Psoas muscle (tissue), 8 donors: ENCODE measurements around the gene VMP1. TPM values are rescaled to one million over a fixed set of nuclear protein-coding genes. Genes with fewer than 3 reads are reported as not detected.
"Not testable (repeated sequence)": the region's sequence is repeated elsewhere in the genome, so short reads cannot be mapped to it uniquely, and the experiment has no call there.

Experiments used
- ATAC-seq, 4 donors: fragments of 200-7000 bp; cut with Tn5 transposase; one replicate each; pipeline ENCODE4 v1.9.1; 2020; ENCODE audit warnings: moderate library complexity in 3 of 4, mild to moderate bottlenecking in 2 of 4
- DNase-seq, 2 donors: peaks; one replicate each; pipeline ENCODE4 v3.0.0-alpha.2; 2020
- H3K27ac ChIP-seq: fragments of 200-600 bp; one replicate; pipeline ENCODE4 v1.8.0; 2022
- H3K27me3 ChIP-seq, 3 donors: fragments of 200-600 bp in 1 of 3; one replicate each; pipeline versions ENCODE4 v1.6.1 to v1.8.0; 2013 to 2022; ENCODE audit warnings: low read length in 2 of 3, mild to moderate bottlenecking in 2 of 3, moderate library complexity in 1 of 3; ENCODE audit not compliant: insufficient read depth in 3 of 3
- H3K36me3 ChIP-seq, 2 donors: fragments of 200-600 bp in 1 of 2; one replicate each; pipeline versions ENCODE4 v1.6.1 to v1.8.0; 2013 to 2022; ENCODE audit warnings: low read depth in 1 of 2, mild to moderate bottlenecking in 1 of 2, moderate library complexity in 1 of 2; ENCODE audit not compliant: insufficient read depth in 1 of 2
- H3K4me1 ChIP-seq: fragments of 200-600 bp; one replicate; pipeline ENCODE4 v1.8.0; 2022
- H3K4me3 ChIP-seq: fragments of 200-600 bp; one replicate; pipeline ENCODE4 v1.8.0; 2022; ENCODE audit warnings: mild to moderate bottlenecking
- H3K9me3 ChIP-seq: fragments of 200-600 bp; one replicate; pipeline ENCODE4 v1.8.0; 2022
- WGBS, 3 donors: extraction: QIAGEN DNeasy Blood & Tissue Kit; methylation state at CpG; one replicate each; pipeline versions ENCODE4 v1.1.6 to v1.1.7; 2013; 5-methylcytosine and 5-hydroxymethylcytosine counted together
- intact Hi-C, 2 donors: fragments of 100-400 bp; cut with DNase I; formaldehyde crosslinking; loops; one replicate each; pipeline versions ENCODE4 v1.11.0 to v1.14.2; 2022
- polyA plus RNA-seq, 3 donors: library from polyadenylated mRNA; stranded (reverse); fragments of 200-250 nt; gene quantifications; one replicate each; pipeline ENCODE4 v1.2.3, GENCODE V29; 2013
- total RNA-seq, 4 donors: library from RNA; stranded (reverse); fragmentation: NEBNext Ultra II Directional in 2 of 4; extraction: Animal tissue kit (Norgen Biotek cat#: 25700) in 2 of 4; gene quantifications; one replicate each; pipeline versions ENCODE4 v1.2.1 to v1.2.4, GENCODE V29; 2021 to 2023
- TF ChIP-seq, protein P1 (sequence below): fragments of 200-600 bp; IDR thresholded peaks from one replicate; pipeline ENCODE4 v1.8.0; 2022; ENCODE audit warnings: antibody characterized with exemption
- donor health status: healthy with polysubstance abuse.
- donor health status: DM: no; HTN: no; CAD: no; lungs with moderate emphysema.
- donor health status: Bipolar disorder and iron deficiency.
- donor health status: healthy.
- donor health status: DM: yes; HTN: yes; CAD: no.
- donor health status: DM: no; HTN: no; CAD: no.
- donor health status: DM: no; HTN: no; CAD: no.
- donor health status: DM: yes; HTN: yes; CAD: no.

The VMP1 gene
- total and polyA plus RNA-seq, 7 donors = 31.3 to 115 (median 60.5) TPM

DNA sequence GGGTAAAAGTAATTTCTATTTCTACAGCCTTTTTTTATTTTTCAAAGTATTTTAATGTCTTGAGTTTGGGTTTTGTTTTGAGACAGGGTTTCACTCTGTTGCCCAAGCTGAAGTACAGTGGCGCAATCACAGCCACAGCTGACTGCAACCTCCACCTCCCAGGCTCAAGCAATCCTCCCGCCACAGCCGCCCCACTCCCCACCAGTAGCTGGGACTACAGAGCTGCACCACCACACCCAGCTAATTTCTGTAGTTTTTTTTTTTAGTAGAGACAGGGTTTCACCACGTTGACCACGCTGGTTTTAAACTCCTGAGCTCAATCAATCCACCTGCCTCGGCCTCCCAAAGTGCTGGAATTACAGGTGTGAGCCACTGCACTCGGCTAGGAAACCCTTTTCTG lies 141.3 kb downstream of the VMP1 start:
- ATAC-seq = no peak
- peak overlapping the region; percentile 17 for H3K27ac ChIP-seq
- 75 to 89% (median 79%) methylated on average over 6 to 7 of the region's 7 CpGs for WGBS, 3 donors

DNA sequence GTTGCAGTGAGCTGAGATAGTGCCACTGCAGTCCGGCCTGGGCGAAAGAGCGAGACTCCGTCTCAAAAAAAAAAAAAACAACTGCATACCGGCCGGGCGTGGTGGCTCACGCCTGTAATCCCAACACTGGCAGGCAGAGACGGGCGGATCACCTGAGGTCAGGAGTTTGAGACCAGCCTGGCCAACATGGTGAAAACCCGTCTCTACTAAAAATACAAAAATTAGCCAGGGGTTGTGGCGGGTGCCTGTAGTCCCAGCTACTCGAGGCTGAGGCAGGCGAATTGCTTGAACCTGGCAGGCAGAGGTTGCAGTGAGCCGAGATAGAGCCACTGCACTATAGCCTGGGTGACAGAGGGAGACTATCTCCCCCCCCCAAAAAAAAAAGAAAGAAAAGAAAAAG lies 142.9 kb downstream of the VMP1 start:
- H3K4me1 ChIP-seq = peaks cover 41% of the 10 kb centered on the region
- ATAC-seq, H3K27ac ChIP-seq, H3K27me3 ChIP-seq, H3K4me3 ChIP-seq, DNase-seq, intact Hi-C loops, H3K36me3 ChIP-seq, H3K9me3 ChIP-seq: not testable (repeated sequence)
- WGBS, 3 donors = 72 to 80% (median 76%) methylated on average over 15 of the region's 15 CpGs

More for the DNA sequence above, 141.3 kb downstream of the VMP1 start:
- TF ChIP-seq, protein P1, sequence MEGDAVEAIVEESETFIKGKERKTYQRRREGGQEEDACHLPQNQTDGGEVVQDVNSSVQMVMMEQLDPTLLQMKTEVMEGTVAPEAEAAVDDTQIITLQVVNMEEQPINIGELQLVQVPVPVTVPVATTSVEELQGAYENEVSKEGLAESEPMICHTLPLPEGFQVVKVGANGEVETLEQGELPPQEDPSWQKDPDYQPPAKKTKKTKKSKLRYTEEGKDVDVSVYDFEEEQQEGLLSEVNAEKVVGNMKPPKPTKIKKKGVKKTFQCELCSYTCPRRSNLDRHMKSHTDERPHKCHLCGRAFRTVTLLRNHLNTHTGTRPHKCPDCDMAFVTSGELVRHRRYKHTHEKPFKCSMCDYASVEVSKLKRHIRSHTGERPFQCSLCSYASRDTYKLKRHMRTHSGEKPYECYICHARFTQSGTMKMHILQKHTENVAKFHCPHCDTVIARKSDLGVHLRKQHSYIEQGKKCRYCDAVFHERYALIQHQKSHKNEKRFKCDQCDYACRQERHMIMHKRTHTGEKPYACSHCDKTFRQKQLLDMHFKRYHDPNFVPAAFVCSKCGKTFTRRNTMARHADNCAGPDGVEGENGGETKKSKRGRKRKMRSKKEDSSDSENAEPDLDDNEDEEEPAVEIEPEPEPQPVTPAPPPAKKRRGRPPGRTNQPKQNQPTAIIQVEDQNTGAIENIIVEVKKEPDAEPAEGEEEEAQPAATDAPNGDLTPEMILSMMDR = no peak
- peaks cover 51% of the 10 kb centered on the region for H3K4me1 ChIP-seq
- H3K36me3 ChIP-seq = no peaks in the 10 kb centered on the region
- H3K9me3 ChIP-seq = no peaks in the 10 kb centered on the region
- no peak overlapping the region for H3K4me3 ChIP-seq
- no peaks in the 10 kb centered on the region for H3K27me3 ChIP-seq
- DNase-seq = peak; percentile 72 to 76
- intact Hi-C loops = loop anchor here in 1 of 2 donors (5.0 kb wide), 1 partner anchor 91 kb away; no protein-coding TSS in a partner anchor

DNA sequence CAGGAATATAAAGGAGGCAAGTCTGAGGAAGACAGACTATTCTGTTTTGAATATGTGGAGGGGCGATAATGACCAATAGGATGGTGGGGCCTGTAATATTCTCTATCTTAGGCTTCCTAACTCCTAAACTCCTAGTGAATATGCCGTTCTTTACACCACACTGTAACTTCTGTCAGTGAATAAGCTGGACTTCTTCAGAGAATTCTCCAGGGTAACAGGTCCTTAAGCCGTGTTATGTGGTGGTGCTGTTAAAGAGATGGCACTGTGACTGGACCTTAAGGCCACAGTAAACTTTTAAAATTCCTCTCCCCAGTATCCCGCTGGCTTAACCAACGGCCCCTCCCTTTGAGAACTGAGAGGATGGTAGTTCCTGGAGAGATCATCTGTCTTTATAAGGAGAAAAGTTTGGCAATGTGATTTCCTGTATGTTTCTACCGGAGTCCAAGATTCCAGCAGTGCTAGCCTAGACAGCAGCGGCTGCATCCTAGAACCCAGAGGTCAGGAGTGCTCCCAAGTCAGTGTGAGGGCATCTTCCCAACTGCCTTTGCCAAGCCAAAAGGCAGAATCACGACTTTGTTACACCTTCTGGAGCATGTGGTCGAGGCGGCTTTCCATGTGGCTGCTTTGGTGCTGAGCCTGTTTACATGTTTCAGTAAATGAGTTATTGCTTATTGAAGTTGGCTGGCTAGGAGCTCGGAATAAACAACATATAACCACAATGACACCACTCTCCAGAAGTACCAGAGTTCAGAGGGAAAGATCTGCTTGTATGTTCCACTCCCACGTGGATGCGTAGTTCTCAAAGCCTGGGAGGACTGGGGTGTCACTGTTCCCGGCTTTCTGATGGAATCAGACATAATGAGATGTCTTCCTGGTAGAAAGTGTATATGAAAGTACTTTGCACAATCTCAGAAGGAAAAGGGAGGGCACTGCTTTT lies 144.3 kb downstream of the VMP1 start:
- DNase-seq (peak in 1 of 2 donors; percentile 50), ATAC-seq (peak; percentile 10 to 65 (median 30))
- no peaks in the 10 kb centered on the region for H3K36me3 ChIP-seq
- H3K9me3 ChIP-seq = no peaks in the 10 kb centered on the region
- H3K27me3 ChIP-seq = no peaks in the 10 kb centered on the region
- H3K4me1 ChIP-seq = peaks cover 27% of the 10 kb centered on the region
- TF ChIP-seq, protein P1 = no peak
- WGBS, 3 donors = 43 to 52% (median 51%) methylated on average over 14 of the region's 14 CpGs
- intact Hi-C loops = no loop called here
- no peak overlapping the region for H3K4me3 ChIP-seq
- peak overlapping the region; percentile 61 for H3K27ac ChIP-seq

DNA sequence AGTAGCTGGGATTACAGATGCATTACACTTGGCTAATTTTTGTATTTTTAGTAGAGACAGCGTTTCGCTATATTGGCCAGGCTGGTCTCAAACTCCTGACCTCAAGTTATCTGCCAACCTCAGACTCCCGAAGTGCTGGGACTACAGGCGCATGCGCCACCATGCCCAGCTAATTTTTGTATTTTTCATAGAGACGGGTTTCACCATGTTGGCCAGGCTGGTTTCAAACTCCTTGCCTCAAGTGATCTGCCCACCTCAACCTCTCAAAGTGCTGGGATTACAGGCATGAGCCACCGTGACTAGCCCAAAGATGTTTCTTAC lies 145.4 kb downstream of the VMP1 start:
- ATAC-seq, H3K27me3 ChIP-seq, intact Hi-C loops, H3K9me3 ChIP-seq, H3K4me3 ChIP-seq, DNase-seq, H3K36me3 ChIP-seq: not testable (repeated sequence)
- Histone ChIP-seq H3K4me1 (peaks cover 16% of the 10 kb centered on the region), H3K27ac (peak overlapping the region; percentile 38)
- WGBS, 3 donors = 94 to 97% (median 96%) methylated on average over 7 of the region's 7 CpGs

- Histone ChIP-seq H3K27ac (peak overlapping the region; percentile 38), H3K9me3 (no peaks in the 10 kb centered on the region), H3K27me3 (no peaks in the 10 kb centered on the region), H3K4me3 (no peak overlapping the region), H3K36me3 (no peaks in the 10 kb centered on the region), H3K4me1 (peaks cover 13% of the 10 kb centered on the region)
- ATAC-seq (peak in 3 of 4 donors; percentile 43 to 54 (median 48)), DNase-seq (no peak)
- intact Hi-C loops = no loop called here
- WGBS, 3 donors = 71 to 82% (median 76%) methylated on average over 14 of the region's 14 CpGs
- TF ChIP-seq, protein P1 = peak; percentile 14
Observed at GRCh38 chr17:59853168-59853918, 145.9 kb downstream of the VMP1 start.

DNA sequence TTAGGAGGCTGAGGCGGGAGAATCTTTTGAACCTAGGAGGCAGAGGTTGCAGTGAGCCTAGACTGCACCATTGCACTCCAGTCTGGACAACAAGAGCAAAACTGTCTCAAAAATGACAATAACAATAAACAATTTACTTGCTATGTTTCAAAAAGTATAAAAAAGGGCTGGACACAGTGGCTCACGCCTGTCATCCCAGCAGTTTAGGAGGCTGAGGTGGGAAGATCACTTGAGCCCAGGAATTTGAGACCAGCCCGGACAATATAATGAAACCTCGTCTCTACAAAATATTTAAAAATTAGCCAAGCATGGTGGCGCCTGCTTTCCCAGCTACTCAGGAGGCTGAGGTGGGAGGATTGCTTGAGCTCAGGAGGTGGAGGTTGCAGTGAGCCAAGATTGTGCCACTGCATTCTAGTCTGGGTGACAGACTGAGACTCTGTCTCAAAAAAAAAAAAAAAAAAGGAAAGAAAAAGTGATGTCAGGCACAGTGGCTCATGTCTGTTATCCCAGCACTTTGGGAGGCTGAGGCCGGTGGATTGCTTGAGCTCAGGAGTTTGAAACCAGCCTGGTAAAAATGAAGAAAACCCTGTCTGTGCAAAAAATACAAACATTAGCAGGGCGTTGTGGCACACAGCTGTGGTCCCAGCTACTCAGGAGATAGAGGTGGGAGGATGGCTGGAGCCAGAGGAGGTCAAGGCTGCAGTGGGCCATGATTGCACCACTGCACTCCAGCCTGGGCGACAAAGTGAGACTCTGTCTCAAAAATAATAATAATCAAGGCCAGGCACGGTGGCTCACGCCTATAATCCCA lies 146.7 kb downstream of the VMP1 start:
- H3K27me3 ChIP-seq, DNase-seq, H3K9me3 ChIP-seq, H3K4me3 ChIP-seq, ATAC-seq, H3K36me3 ChIP-seq, intact Hi-C loops: not testable (repeated sequence)
- peak overlapping the region; percentile 26 for H3K27ac ChIP-seq
- 92 to 93% (median 92%) methylated on average over 10 of the region's 10 CpGs for WGBS, 3 donors
- H3K4me1 ChIP-seq = peaks cover 13% of the 10 kb centered on the region
